Immature natural killer cell (primary cell): Measurements from ENCODE around the gene NPC1L1. TPM values are rescaled to one million over a fixed set of nuclear protein-coding genes. Genes with fewer than 3 reads are reported as not detected.
"Not testable (repeated sequence)": the region's sequence is repeated elsewhere in the genome, so short reads cannot be mapped to it uniquely, and the experiment has no call there.

Source experiments
- DNase-seq, 3 donors: peaks; one replicate each; pipeline ENCODE4 v3.0.0; 2022; ENCODE audit warnings: mixed read lengths in 1 of 3
- H3K27ac Mint-ChIP-seq, 6 donors: one replicate each; pipeline ENCODE4 v1.8.0; 2020; ENCODE audit warnings: mixed read lengths in 6 of 6, mild to moderate bottlenecking in 5 of 6, inconsistent platforms in 4 of 6, moderate library complexity in 3 of 6
- H3K27me3 Mint-ChIP-seq, 3 donors: one replicate each; pipeline ENCODE4 v1.8.0; 2020 to 2021; ENCODE audit warnings: low read depth in 3 of 3, mild to moderate bottlenecking in 3 of 3, mixed read lengths in 3 of 3, moderate library complexity in 3 of 3, inconsistent platforms in 1 of 3
- H3K36me3 Mint-ChIP-seq, 3 donors: one replicate each; pipeline ENCODE4 v1.8.0; 2020; ENCODE audit warnings: mixed read lengths in 3 of 3, inconsistent platforms in 2 of 3, mild to moderate bottlenecking in 2 of 3
- H3K4me1 Mint-ChIP-seq, 2 donors: one replicate each; pipeline ENCODE4 v1.8.0; 2020; ENCODE audit warnings: inconsistent platforms in 2 of 2, mild to moderate bottlenecking in 2 of 2, mixed read lengths in 2 of 2, moderate library complexity in 1 of 2
- H3K4me3 Mint-ChIP-seq, 5 donors: one replicate each; pipeline ENCODE4 v1.8.0; 2020; ENCODE audit warnings: mild to moderate bottlenecking in 5 of 5, mixed read lengths in 5 of 5, inconsistent platforms in 3 of 5, moderate library complexity in 3 of 5
- H3K9me3 Mint-ChIP-seq, 6 donors: one replicate each; pipeline ENCODE4 v1.8.0; 2020; ENCODE audit warnings: mild to moderate bottlenecking in 6 of 6, mixed read lengths in 6 of 6, inconsistent platforms in 4 of 6, moderate library complexity in 3 of 6
- polyA plus RNA-seq, 3 donors: library from polyadenylated mRNA; unstranded; fragments of 300-500 nt; fragmentation: Illumina TruSeq; gene quantifications; one replicate each; pipeline ENCODE4 v1.2.3, GENCODE V29; 2021

Gene NPC1L1
- polyA plus RNA-seq, 3 donors from 2014 or later, result not detected

DNA sequence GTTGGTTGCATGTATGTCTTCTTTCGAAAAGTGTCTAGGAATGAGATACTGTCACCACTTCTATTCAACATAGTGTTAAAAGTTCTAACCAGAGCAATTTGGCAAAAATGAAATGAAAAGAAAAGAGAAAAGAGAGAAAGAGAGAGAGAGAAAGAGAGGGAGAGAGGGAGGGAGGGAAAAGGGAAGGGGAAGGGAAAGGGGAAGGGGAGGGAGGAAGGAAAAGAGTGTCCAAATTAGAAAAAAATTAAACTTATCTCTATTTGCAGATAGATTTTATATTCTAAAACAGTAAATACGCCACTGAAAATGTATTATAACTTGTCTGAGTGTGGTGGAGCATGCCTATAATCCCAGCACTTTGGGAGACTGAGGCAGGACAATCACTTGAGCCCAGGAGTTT, 16.4 kb upstream of the NPC1L1 start:
- Mint-ChIP-seq H3K4me3 (no peak overlapping the region), H3K4me1 (no peaks in the 10 kb centered on the region), H3K36me3 (no peaks in the 10 kb centered on the region)

DNA sequence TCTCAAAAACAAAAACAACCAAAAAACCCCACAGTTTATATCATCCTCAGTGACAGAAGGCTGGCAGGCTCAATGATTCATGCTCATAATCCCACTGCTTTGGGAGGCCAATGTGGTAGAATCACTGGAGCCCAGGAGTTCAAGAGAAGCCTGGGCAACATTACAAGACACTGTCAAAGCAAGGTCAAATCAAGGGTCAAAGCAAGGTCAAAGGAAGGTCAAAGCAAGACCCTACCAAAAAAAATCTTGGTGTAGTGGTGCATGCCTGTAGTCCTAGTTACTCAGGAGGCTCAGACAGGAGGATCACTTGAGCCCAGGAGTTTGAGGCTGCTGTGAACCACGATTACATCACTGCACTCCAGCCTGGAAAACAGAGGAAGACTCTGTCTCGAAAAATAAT, 14.2 kb upstream of the NPC1L1 start:
- Mint-ChIP-seq H3K36me3 (no peaks in the 10 kb centered on the region), H3K27ac (no peak overlapping the region), H3K4me3 (no peak overlapping the region), H3K9me3 (no peaks in the 10 kb centered on the region), H3K27me3 (peaks cover 3 to 9% (median 6%) of the 10 kb centered on the region in 3 donors), H3K4me1 (no peaks in the 10 kb centered on the region)
- no peak for DNase-seq

More for the DNA sequence above, 16.4 kb upstream of the NPC1L1 start:
- Mint-ChIP-seq H3K27me3 (peaks cover 3 to 6% (median 4%) of the 10 kb centered on the region in 3 donors), H3K9me3 (no peaks in the 10 kb centered on the region), H3K27ac (no peak overlapping the region)
- no peak for DNase-seq

DNA sequence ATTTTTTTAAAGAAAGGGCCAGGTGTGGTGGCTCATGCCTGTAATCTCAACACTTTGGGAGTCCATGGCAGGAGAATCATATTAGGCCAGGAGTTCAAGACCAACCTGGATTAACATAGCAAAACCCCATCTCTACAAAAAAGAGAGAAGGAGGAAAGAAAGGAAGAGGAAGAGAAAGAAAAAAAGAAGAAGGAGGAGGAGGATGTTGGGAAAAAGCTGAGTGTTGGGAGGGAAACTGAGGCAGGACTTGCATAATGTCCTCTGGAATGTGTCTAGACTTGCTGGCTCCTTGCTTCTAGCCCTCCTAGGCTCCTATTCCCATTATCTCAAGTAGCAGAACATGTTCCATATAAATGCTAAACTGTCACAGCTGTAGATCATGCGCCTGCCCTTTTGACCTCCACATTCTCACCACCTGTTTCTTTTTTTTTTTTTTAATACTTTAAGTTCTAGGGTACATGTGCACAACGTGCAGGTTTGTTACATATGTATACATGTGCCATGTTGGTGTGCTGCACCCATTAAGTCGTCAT, 11.4 kb upstream of the NPC1L1 start:
- H3K36me3 Mint-ChIP-seq, DNase-seq, H3K4me3 Mint-ChIP-seq, H3K27ac Mint-ChIP-seq, H3K4me1 Mint-ChIP-seq, H3K9me3 Mint-ChIP-seq: not testable (repeated sequence)
- peaks cover 9 to 13% (median 9%) of the 10 kb centered on the region in 3 donors for H3K27me3 Mint-ChIP-seq

DNA sequence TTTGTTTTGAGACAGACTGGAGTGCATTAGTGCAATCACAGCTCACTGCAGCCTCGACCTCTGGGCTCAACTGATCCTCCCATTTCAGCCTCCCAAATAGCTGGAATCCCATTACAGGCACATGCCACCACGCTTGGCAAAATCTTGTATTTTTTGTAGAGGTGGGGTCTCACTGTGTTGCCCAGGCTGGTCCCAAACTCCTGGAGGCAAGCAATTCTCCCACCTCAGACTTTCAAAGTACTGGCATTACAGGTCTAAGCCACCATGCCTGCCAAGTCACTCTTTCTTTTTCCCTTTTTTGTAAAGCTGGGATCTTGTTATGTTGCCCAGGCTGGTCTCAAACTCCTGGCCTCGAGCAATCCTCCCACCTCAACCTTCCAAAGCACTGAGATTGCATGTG, 8.3 kb upstream of the NPC1L1 start:
- Mint-ChIP-seq H3K27me3 (peaks cover 7 to 18% (median 9%) of the 10 kb centered on the region in 3 donors), H3K4me1 (no peaks in the 10 kb centered on the region), H3K9me3 (no peaks in the 10 kb centered on the region), H3K27ac (no peak overlapping the region), H3K4me3 (no peak overlapping the region), H3K36me3 (no peaks in the 10 kb centered on the region)
- no peak for DNase-seq

DNA sequence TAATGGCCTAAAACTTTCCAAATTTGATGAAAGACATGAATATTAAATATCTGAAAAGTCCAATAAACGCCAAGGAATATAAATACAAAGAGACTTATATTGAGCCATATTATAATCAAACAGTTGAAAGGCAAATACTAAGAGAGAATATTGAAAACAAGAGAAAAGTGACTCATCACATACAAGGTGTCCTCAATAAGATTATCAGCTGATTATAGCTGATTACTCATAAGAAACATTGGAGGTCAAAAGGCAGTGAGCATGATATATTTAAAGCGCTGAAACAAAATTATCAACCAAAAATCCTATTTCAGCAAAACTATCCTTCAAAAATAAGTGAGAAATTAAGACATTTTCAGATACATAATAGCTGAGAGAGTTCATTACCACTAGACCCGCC, 7.8 kb upstream of the NPC1L1 start:
- H3K4me3 Mint-ChIP-seq, result no peak overlapping the region
- no peaks in the 10 kb centered on the region for H3K9me3 Mint-ChIP-seq
- H3K36me3 Mint-ChIP-seq, result no peaks in the 10 kb centered on the region
- H3K27me3 Mint-ChIP-seq, result peaks cover 7 to 18% (median 10%) of the 10 kb centered on the region in 3 donors
- DNase-seq, result no peak
- H3K27ac Mint-ChIP-seq, result no peak overlapping the region
- H3K4me1 Mint-ChIP-seq, result no peaks in the 10 kb centered on the region

DNA sequence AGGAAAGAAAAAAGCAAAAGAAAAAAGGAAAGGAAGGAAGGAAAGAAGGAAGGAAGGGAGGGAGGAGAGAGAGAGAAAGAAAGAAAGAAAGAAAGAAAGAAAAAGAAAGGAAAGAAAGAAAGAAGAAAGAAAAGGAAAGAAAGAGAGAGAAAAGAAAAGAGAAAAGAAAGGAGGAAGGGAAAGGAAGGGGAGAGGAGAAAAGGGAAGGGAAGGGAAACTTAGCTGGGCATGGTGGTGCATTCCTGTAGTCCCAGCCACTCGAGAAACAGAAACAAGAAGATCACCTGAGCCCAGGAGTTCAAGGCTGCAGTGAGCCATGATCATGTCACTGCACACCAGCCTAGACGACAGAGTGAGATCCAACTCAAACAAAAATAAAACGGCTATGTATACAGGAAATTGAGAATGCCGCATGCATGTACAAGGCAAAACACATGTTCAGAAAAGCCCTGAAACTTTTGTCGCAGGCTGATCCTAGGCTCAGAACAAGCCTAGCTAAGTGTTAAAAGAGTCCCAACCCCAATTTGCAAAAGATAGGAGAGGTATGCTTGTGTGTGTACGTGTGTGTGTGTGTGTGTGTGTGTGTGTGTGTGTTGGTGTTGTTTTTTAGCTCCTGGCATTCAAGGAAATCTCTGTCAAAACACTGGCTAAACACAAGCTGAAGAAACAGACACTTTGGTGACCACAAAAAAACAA, 6.6 kb upstream of the NPC1L1 start:
- no peaks in the 10 kb centered on the region for H3K9me3 Mint-ChIP-seq
- no peaks in the 10 kb centered on the region for H3K4me1 Mint-ChIP-seq
- H3K36me3 Mint-ChIP-seq, result no peaks in the 10 kb centered on the region
- DNase-seq, result no peak
- no peak overlapping the region for H3K27ac Mint-ChIP-seq
- no peak overlapping the region for H3K4me3 Mint-ChIP-seq
- H3K27me3 Mint-ChIP-seq, result peaks cover 9 to 14% (median 10%) of the 10 kb centered on the region in 3 donors

DNA sequence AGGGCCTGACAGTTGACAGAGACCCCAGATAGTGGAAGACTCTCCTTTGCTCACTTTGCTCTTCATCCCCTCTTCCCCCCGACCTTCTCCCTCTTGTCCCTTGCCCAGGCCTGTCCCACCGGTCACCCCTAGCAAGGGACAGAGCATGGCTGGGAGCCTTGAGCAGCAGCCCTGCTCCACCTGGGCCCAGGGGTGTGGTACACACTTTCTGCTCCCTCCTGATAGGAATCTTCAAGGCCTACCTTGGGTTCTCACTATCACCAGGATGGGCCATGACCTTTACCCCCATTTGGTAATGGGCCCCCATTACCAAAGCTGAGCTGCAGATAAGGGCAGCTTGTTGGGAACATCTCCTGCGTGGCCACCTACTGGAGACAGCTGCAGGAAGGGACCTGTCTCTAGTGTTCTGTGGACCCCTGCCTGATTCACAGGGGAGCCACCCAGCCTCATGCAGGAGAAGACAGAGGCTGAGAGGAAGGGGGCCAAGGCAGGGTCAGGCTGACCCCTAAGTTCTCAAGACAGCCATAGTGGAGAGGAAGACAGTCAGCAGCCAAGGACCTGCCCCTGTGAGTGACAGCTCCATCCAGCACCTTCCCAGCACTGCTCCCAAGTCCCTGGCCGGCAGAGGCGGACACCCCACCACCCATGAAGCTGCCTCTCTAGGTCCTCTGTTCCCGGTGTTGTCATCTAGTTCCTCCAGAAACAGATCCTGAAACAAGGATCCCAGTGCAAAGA, 913 bp upstream of the NPC1L1 start:
- Mint-ChIP-seq H3K9me3 (no peaks in the 10 kb centered on the region), H3K4me1 (no peaks in the 10 kb centered on the region), H3K36me3 (no peaks in the 10 kb centered on the region), H3K27ac (no peak overlapping the region), H3K27me3 (peaks cover 3 to 6% (median 4%) of the 10 kb centered on the region in 3 donors), H3K4me3 (no peak overlapping the region)
- no peak for DNase-seq

DNA sequence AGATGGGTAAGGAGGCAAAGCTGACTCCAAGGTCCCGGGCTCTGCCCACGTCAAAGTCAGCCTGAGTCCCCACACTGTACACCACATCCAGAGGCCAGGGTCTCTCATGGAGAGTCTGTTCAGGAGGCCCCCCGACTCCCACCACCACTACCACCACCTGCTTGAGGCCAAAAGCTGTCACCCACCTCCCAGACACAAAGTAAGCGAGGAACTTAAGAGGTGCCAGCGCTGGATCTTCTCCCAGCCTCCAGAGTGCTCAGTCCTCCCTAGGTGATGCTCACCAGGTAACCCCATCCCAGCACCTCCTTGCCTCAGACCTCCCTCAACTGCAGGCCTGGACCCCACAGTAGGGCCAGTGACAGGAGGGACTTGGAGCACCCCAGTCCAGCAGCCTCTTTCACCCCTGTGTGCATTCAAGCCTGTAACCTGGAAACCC, 520 bp downstream of the NPC1L1 start:
- no peak overlapping the region for H3K27ac Mint-ChIP-seq
- H3K27me3 Mint-ChIP-seq, result peaks cover 2 to 3% (median 2%) of the 10 kb centered on the region in 3 donors
- no peaks in the 10 kb centered on the region for H3K9me3 Mint-ChIP-seq
- H3K36me3 Mint-ChIP-seq, result no peaks in the 10 kb centered on the region
- no peak for DNase-seq
- H3K4me3 Mint-ChIP-seq, result no peak overlapping the region
- H3K4me1 Mint-ChIP-seq, result no peaks in the 10 kb centered on the region

DNA sequence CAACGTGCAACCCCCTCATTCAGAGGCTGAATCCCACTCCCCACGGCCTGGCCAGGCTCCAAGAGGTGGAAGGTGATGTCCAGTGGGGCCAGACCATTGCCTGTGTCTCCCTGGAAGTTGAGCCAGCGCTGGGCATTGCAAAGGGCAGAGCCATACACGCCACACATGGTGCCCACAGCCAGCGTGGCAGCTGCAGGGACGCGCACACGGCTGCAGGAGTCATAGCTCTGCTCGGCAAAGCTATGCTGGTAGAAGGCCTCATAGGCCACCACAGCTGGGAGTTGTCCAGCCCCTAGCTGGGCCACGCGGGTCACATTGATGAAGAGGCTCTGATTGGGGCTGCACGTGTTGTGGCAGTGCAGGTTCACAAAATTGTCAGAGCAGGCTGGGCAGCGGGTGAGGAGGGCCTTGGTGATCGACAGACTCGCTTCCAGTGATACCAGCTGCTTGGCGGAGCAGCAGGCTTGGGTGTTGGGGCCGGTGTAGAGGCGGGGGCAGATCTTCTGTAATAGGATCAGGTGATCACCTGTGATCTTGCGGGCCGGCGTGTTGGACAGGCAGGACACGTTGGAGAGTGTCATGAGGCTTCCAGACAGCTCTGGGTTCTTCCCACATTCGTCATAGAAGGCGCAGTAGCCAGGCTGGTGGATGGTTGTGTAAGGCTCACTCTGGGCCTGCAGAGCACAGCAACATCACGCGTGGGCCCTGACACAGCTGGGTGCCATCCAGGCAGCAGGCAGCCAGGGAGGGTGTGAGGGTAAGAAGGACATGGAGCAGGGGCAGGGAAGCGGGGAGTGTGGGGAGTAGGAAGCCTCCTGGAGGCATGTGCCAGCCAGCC, 1.2 kb downstream of the NPC1L1 start:
- H3K36me3 Mint-ChIP-seq, result no peaks in the 10 kb centered on the region

DNA sequence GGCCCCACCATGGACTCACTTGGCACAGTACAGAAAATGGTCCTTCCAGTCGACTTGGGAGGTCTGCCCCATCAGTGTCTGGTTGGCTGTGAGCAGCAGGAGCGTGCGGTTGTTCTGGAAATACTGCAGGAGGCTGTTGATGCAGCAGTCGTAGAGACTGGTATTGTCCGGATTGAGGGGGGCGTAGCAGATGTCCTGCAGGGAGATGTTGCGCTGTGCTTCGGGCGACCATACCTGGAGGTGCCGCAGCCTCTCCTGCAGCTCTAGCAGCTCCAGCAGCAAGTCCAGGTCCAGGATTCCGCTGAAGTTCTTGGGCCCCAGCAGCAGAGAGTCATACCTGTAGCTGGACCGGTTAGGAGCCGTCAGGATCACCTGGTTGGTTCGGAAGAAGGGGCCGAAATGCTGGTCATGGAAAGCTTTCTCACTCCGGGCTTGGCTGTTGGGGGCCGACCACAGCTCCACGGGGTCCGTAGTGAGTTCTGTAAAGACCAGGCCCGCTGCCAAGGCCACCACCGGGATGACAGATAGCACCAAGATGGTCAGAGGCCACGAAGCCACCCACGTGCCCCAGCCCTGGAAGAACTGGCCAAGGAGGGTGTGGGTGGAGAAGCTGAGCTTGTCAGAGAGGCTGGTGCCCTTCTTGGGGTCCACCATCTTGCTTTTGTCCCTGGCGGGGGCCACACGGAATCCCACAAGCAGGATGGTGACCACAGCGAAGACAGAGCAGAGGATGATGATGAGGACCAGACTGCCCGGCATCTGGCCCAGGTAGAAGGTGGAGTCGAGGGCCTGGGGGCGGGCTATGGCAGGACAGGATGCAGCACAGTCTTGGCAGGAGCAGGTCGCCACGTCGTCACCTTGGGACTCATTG, 2.1 kb downstream of the NPC1L1 start:
- H3K4me3 Mint-ChIP-seq, result no peak overlapping the region
- no peak overlapping the region for H3K27ac Mint-ChIP-seq
- no peak for DNase-seq
- H3K36me3 Mint-ChIP-seq, result no peaks in the 10 kb centered on the region
- H3K9me3 Mint-ChIP-seq, result no peaks in the 10 kb centered on the region
- peaks cover 2 to 3% (median 2%) of the 10 kb centered on the region in 3 donors for H3K27me3 Mint-ChIP-seq
- H3K4me1 Mint-ChIP-seq, result no peaks in the 10 kb centered on the region

More for the DNA sequence above, 1.2 kb downstream of the NPC1L1 start:
- H3K27me3 Mint-ChIP-seq, result peaks cover 2 to 5% (median 2%) of the 10 kb centered on the region in 3 donors
- no peak overlapping the region for H3K4me3 Mint-ChIP-seq
- no peaks in the 10 kb centered on the region for H3K9me3 Mint-ChIP-seq
- H3K27ac Mint-ChIP-seq, result no peak overlapping the region
- H3K4me1 Mint-ChIP-seq, result no peaks in the 10 kb centered on the region
- no peak for DNase-seq

DNA sequence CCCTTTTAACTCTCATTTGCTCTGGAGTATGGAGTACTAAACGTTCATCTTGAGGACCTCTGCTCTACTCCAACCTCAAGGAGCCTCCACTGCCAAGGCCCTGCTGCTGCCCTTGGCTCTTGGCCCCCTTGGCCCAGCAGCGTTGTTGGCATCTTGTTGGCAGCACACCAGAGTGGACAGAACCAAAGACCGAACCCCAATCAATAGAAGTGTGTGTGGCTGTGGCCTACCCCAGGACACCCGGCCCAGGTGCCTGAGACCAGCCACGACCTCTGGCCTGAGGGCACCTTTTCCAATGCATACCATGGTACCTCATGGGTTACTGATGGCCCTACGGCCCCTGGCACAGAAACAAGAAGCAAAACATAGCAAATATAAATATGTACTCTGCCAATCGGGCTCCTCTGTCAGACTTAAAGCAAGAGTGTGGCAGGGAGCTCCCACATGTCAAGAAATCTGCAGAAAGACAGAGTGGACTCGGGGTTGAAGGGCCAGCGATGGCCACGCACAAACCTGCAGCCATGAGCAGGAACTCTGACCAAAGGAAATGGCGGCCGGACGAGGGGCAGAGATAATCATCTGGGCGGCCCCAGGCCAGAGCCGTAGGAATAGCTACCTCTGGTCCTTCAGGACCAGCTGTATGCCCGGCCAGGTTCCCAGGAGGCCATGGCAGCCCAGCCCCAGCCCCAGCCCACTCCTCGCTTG, 2.9 kb downstream of the NPC1L1 start:
- no peaks in the 10 kb centered on the region for H3K9me3 Mint-ChIP-seq
- H3K36me3 Mint-ChIP-seq, result no peaks in the 10 kb centered on the region
- no peak overlapping the region for H3K27ac Mint-ChIP-seq
- no peaks in the 10 kb centered on the region for H3K4me1 Mint-ChIP-seq
- H3K4me3 Mint-ChIP-seq, result no peak overlapping the region
- DNase-seq, result no peak
- peaks cover 0 to 5% (median 2%) of the 10 kb centered on the region in 3 donors for H3K27me3 Mint-ChIP-seq

DNA sequence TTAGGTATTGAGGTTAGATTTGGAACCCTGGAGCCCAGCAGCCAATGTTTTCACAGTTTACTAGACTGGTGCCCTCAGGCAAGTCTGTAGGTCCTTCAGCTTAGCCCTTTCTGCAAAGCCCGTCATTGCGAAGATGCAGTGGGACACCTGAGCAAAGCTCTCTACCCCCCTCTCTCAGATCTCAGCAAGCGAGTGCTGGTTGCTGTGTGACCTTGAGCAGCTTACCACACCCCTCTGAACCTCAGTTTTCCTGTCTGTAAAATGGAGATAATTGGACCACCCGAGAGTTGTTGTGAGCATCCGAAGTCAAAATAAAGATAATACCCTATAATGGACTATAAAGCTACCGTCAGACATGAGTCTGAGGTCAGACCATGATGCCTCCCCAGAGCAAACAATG, 3.7 kb downstream of the NPC1L1 start:
- Mint-ChIP-seq H3K27me3 (peaks cover 0 to 6% (median 2%) of the 10 kb centered on the region in 3 donors), H3K9me3 (no peaks in the 10 kb centered on the region), H3K27ac (no peak overlapping the region), H3K4me1 (no peaks in the 10 kb centered on the region), H3K36me3 (no peaks in the 10 kb centered on the region), H3K4me3 (no peak overlapping the region)
- no peak for DNase-seq
